ENCODE data around the gene CNBD2.

DNA sequence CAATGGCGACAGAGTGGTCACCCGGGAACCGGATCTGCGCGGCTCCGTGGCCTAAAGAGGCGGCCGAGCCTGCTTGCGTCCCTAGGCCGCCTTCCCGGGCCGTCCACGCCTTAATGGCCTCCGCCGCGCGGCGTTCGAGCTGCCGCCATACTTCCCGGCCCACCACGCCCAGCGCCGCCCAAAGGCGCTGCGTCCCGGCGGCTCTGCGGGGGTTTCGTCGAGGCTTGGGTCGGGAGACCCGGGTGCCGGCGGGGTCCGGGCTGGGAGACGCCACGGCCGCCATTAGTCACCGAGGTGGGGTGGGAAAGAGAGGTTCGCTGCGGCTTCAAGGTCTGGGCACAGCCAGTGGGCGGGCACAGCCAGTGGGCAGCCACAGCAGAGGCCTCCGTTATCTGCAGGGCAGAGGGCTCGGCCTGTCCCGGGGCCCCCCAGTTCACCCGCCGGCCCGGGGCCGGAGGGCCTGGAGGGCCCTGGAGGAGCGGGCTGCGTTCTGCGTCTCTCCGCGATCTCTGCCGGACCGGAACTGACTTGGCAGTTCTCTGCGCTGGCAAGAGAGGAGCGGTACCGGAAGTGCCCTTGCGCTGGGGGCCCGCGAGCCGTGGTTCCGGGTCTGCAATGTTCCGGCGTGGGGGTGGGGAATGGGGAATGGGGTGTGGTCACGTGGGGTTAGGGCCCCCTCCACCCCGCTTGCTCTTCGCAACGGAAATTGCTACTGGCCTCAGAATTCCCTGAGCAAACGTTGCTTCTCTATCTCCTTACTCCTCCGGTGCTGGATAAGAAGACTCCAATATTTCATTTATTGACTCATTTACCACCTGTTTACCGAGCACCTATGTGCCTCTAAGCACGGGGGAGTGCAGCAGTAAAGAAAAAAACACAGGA lies 82.3 kb downstream of the CNBD2 start:
- no peak for TF ChIP-seq CTCF (IDR thresholded peaks at IDR 0.05)
- no peak for TF ChIP-seq EZH2 (IDR thresholded peaks at IDR 0.05; ENCODE audit: borderline replicate concordance, insufficient read depth, low read depth, low read length, poor library complexity, severe bottlenecking)

All from B cell (primary cell).